OCI-LY7 (cell line): ENCODE results near the gene TM4SF4. TPM values are rescaled to one million over a fixed set of nuclear protein-coding genes. Genes with fewer than 3 reads are reported as not detected.

Source experiments
- BruUV-seq: library from RNA; stranded (reverse); fragments of 400-500 nt; replicated peaks from 2 replicates; lab custom pipeline; 2021; lab: Mats Ljungman, UMichigan
- CTCF ChIA-PET: fragments of 300-600 bp; sonication (Branson Sonifier 250); formaldehyde crosslinking; loops from one replicate; lab custom pipeline; 2022; ENCODE audit warnings: antibody characterized with exemption; ENCODE audit not compliant: unreplicated experiment; lab: Charles Lee
- POLR2A ChIA-PET: fragments of 300-600 bp; sonication (Branson Sonifier 250); formaldehyde crosslinking; loops from one replicate; lab custom pipeline; 2022; ENCODE audit warnings: antibody characterized with exemption; lab: Charles Lee
- DNase-seq: peaks from one replicate; pipeline ENCODE4 v3.0.0-alpha.2; 2015; ENCODE audit warnings: low spot score
- H2AFZ ChIP-seq: fragments of 200-600 bp; sonication (generic), shearing (Covaris generic); 2 replicates; pipeline ENCODE4 v1.6.1; 2014; ENCODE audit warnings: mild to moderate bottlenecking, antibody characterized with exemption, low read length, moderate library complexity
- H3K27ac ChIP-seq: fragments of 200-600 bp; sonication (generic); 2 replicates; pipeline ENCODE4 v1.5.1; 2014; ENCODE audit warnings: mixed run types, low read depth, mild to moderate bottlenecking, moderate library complexity, low read length, inconsistent platforms; ENCODE audit not compliant: poor library complexity, severe bottlenecking
- H3K36me3 ChIP-seq: fragments of 200-600 bp; sonication (generic); 2 replicates; pipeline ENCODE4 v1.6.1; 2014; ENCODE audit warnings: mild to moderate bottlenecking, antibody characterized with exemption, low read length, moderate library complexity, mixed read lengths; ENCODE audit not compliant: insufficient read depth
- H3K4me1 ChIP-seq: fragments of 200-600 bp; sonication (generic); 2 replicates; pipeline ENCODE4 v1.5.1; 2014; ENCODE audit warnings: mild to moderate bottlenecking, low read length; ENCODE audit not compliant: insufficient read depth, poor library complexity, severe bottlenecking
- H3K4me2 ChIP-seq: fragments of 200-600 bp; sonication (generic); 2 replicates; pipeline ENCODE4 v1.6.1; 2014; ENCODE audit warnings: mild to moderate bottlenecking, low read length
- H3K4me3 ChIP-seq: fragments of 200-600 bp; sonication (generic); 2 replicates; pipeline ENCODE4 v1.5.1; 2014; ENCODE audit warnings: mild to moderate bottlenecking, low read depth, low read length; ENCODE audit not compliant: poor library complexity, severe bottlenecking
- H3K79me2 ChIP-seq: fragments of 200-600 bp; sonication (generic); 2 replicates; pipeline ENCODE4 v1.6.1; 2016; ENCODE audit warnings: low read depth, mild to moderate bottlenecking, low read length, moderate library complexity, mixed read lengths; ENCODE audit not compliant: insufficient read depth
- H3K9me2 ChIP-seq: fragments of 200-600 bp; sonication (generic); 2 replicates; pipeline ENCODE4 v1.6.1; 2016; ENCODE audit warnings: mild to moderate bottlenecking, low read length, mixed read lengths; ENCODE audit not compliant: insufficient read depth
- H3K9me3 ChIP-seq: fragments of 200-600 bp; sonication (generic); 2 replicates; pipeline ENCODE4 v1.6.1; 2014; ENCODE audit warnings: mild to moderate bottlenecking, mixed run types, low read length, mixed read lengths
- H4K20me1 ChIP-seq: fragments of 200-600 bp; sonication (generic); 2 replicates; pipeline ENCODE4 v1.6.1; 2014; ENCODE audit warnings: mild to moderate bottlenecking, antibody characterized with exemption, low read length, moderate library complexity, mixed read lengths; ENCODE audit not compliant: insufficient read depth
- CTCF ChIP-seq: fragments of 200-600 bp; sonication (generic); conservative IDR thresholded peaks from 2 replicates; pipeline ENCODE4 v1.5.1; 2014; ENCODE audit warnings: mild to moderate bottlenecking, antibody characterized with exemption, low read length, moderate library complexity, mixed read lengths
- EZH2phosphoT487 ChIP-seq: fragments of 200-600 bp; sonication (generic); IDR thresholded peaks from 2 replicates; pipeline ENCODE4 v1.6.1; 2018; ENCODE audit warnings: low read depth, borderline replicate concordance, mild to moderate bottlenecking, mixed run types, antibody characterized with exemption, low read length, moderate library complexity, mixed read lengths
- intact Hi-C: fragments of 100-400 bp; cut with micrococcal nuclease; formaldehyde crosslinking; loops from one replicate; pipeline ENCODE4 v1.10.0; 2022; ENCODE audit not compliant: unreplicated experiment
- small RNA-seq: library from RNA; depleted of rRNA; stranded (forward); fragments of <200 nt; gene quantifications from one replicate; pipeline ENCODE3, GENCODE V24; 2014
- total RNA-seq, 2 experiments: library from RNA; depleted of rRNA in 1 of 2; stranded (reverse); fragments of >200 nt in 1 of 2; shearing (Covaris generic) in 1 of 2; gene quantifications; 2 replicates each; pipeline ENCODE4 v1.2.3, GENCODE V29; 2014 to 2022

Gene TM4SF4
- total RNA-seq, 2 experiments from 2014 or later = not detected

GRCh38 chr3:149548669-149549065, 74.2 kb downstream of the TM4SF4 start:
- Histone ChIP-seq H4K20me1 (no peaks in the 10 kb centered on the region), H3K4me3 (no peak overlapping the region), H3K4me1 (no peaks in the 10 kb centered on the region), H3K79me2 (no peaks in the 10 kb centered on the region), H3K27ac (no peak overlapping the region), H3K36me3 (no peaks in the 10 kb centered on the region), H3K9me3 (no peaks in the 10 kb centered on the region), H3K4me2 (no peak overlapping the region), H3K9me2 (no peaks in the 10 kb centered on the region), H2AFZ (no peak overlapping the region)
- intact Hi-C loops = no loop called here
- ChIA-PET POLR2A (no interaction called here), CTCF (no interaction called here)
- no TSS peak for BruUV-seq
- TF ChIP-seq CTCF = no peak
- no peak for TF ChIP-seq EZH2phosphoT487
- no peak for DNase-seq

- no peaks in the 10 kb centered on the region for H3K9me2 ChIP-seq
- POLR2A ChIA-PET = interaction anchor here (1.2 kb wide), 1 partner anchor 13 kb away, joined by 4 read pairs; no protein-coding TSS in a partner anchor
- no peak overlapping the region for H3K4me3 ChIP-seq
- H3K4me2 ChIP-seq = no peak overlapping the region
- intact Hi-C loops = no loop called here
- TF ChIP-seq CTCF (no peak), EZH2phosphoT487 (no peak)
- no peaks in the 10 kb centered on the region for H3K4me1 ChIP-seq
- no TSS peak for BruUV-seq
- H3K27ac ChIP-seq = no peak overlapping the region
- no peaks in the 10 kb centered on the region for H3K79me2 ChIP-seq
- H3K9me3 ChIP-seq = no peaks in the 10 kb centered on the region
- H3K36me3 ChIP-seq = no peaks in the 10 kb centered on the region
- no peak for DNase-seq
- no peaks in the 10 kb centered on the region for H4K20me1 ChIP-seq
- H2AFZ ChIP-seq = no peak overlapping the region
- CTCF ChIA-PET = no interaction called here
These were observed 77.0 kb downstream of the TM4SF4 start for GRCh38 chr3:149551500-149551899.

GRCh38 chr3:149552700-149553099, 78.2 kb downstream of the TM4SF4 start:
- Histone ChIP-seq H3K27ac (no peak overlapping the region), H2AFZ (no peak overlapping the region), H3K9me2 (no peaks in the 10 kb centered on the region), H3K36me3 (no peaks in the 10 kb centered on the region), H3K4me2 (no peak overlapping the region), H3K4me3 (no peak overlapping the region), H4K20me1 (no peaks in the 10 kb centered on the region), H3K4me1 (no peaks in the 10 kb centered on the region), H3K79me2 (no peaks in the 10 kb centered on the region), H3K9me3 (no peaks in the 10 kb centered on the region)
- DNase-seq = no peak
- ChIA-PET POLR2A (no interaction called here), CTCF (no interaction called here)
- TF ChIP-seq CTCF (no peak), EZH2phosphoT487 (no peak)
- no TSS peak for BruUV-seq
- intact Hi-C loops = no loop called here

Small RNA genes within 50 kb of the gene (small RNA-seq; reads per million reads assigned to genes)
- gene AC108751.2 (not detected), gene RNU6-1098P (not detected)

Other genes with a start within 250 kb of the TM4SF4 start
- gene TM4SF18, start 141.1 kb upstream of the TM4SF4 start, total RNA-seq (2014; rRNA removed; shearing (Covaris generic)) = not detected in 2 replicates
- not detected in 2 replicates for gene TM4SF18, start 141.1 kb upstream of the TM4SF4 start, total RNA-seq (2022)
- not detected in 2 replicates for gene TM4SF1, start 97.0 kb upstream of the TM4SF4 start, total RNA-seq (2014; rRNA removed; shearing (Covaris generic))
- gene TM4SF1, start 97.0 kb upstream of the TM4SF4 start, total RNA-seq (2022) = not detected in 2 replicates
- gene WWTR1, start 183.3 kb downstream of the TM4SF4 start, total RNA-seq (2014; rRNA removed; shearing (Covaris generic)) = not detected in 2 replicates
- gene WWTR1, start 183.3 kb downstream of the TM4SF4 start, total RNA-seq (2022) = 0.15 TPM in 1 of 2 replicates, not detected in the other